SHP77 (cell line): Measurements from ENCODE around the gene TDRD12.
"Not testable (repeated sequence)": the region's sequence is repeated elsewhere in the genome, so short reads cannot be mapped to it uniquely, and the experiment has no call there.

Experiments used
- DNase-seq, 2 experiments: peaks; one replicate each; lab custom pipeline; 2025; lab: John Stamatoyannopoulos, UW

Gene TDRD12

GRCh38 chr19:32746631-32747196 is 27.1 kb downstream of the TDRD12 start:
- DNase-seq: not testable (repeated sequence)

GRCh38 chr19:32748497-32748896 is 28.9 kb downstream of the TDRD12 start:
- no peak for DNase-seq

GRCh38 chr19:32748948-32749347 is 29.4 kb downstream of the TDRD12 start:
- DNase-seq: no peak

GRCh38 chr19:32749361-32749760 is 29.8 kb downstream of the TDRD12 start:
- no peak for DNase-seq

- DNase-seq: no peak
These were observed 31.0 kb downstream of the TDRD12 start for GRCh38 chr19:32750441-32751055.

GRCh38 chr19:32751066-32751465 is 31.5 kb downstream of the TDRD12 start:
- DNase-seq: no peak

GRCh38 chr19:32757189-32757588 is 37.6 kb downstream of the TDRD12 start:
- DNase-seq: no peak

GRCh38 chr19:32765365-32765764 is 45.8 kb downstream of the TDRD12 start:
- DNase-seq: not testable (repeated sequence)

- peak; percentile 19 to 23 for DNase-seq
These were observed 48.5 kb downstream of the TDRD12 start for GRCh38 chr19:32767951-32768679.

GRCh38 chr19:32771596-32771995 is 52.0 kb downstream of the TDRD12 start:
- DNase-seq: no peak

GRCh38 chr19:32773126-32773525 is 53.6 kb downstream of the TDRD12 start:
- no peak for DNase-seq

- DNase-seq: no peak
These were observed 59.5 kb downstream of the TDRD12 start for GRCh38 chr19:32779082-32779481.

- no peak for DNase-seq
These were observed 61.7 kb downstream of the TDRD12 start for GRCh38 chr19:32781280-32781679.

- DNase-seq: not testable (repeated sequence)
These were observed 62.5 kb downstream of the TDRD12 start for GRCh38 chr19:32782089-32782488.

GRCh38 chr19:32787161-32787813 is 67.7 kb downstream of the TDRD12 start:
- DNase-seq: not testable (repeated sequence)

GRCh38 chr19:32787895-32788294 is 68.3 kb downstream of the TDRD12 start:
- DNase-seq: not testable (repeated sequence)

GRCh38 chr19:32789429-32789828 is 69.9 kb downstream of the TDRD12 start:
- no peak for DNase-seq

GRCh38 chr19:32798201-32798600 is 78.6 kb downstream of the TDRD12 start:
- DNase-seq: no peak

- DNase-seq: no peak
These were observed 80.6 kb downstream of the TDRD12 start for GRCh38 chr19:32800191-32800590.

- no peak for DNase-seq
These were observed 81.2 kb downstream of the TDRD12 start for GRCh38 chr19:32800754-32801153.

- no peak for DNase-seq
These were observed 83.3 kb downstream of the TDRD12 start for GRCh38 chr19:32802840-32803239.

- no peak for DNase-seq
These were observed 88.7 kb downstream of the TDRD12 start for GRCh38 chr19:32808236-32808635.

- DNase-seq: no peak
These were observed 89.7 kb downstream of the TDRD12 start for GRCh38 chr19:32809254-32809653.
